ENCODE results near the gene ARGLU1.

ARGLU1 gene

GRCh38 chr13:106535552-106536243, 32.2 kb downstream of the ARGLU1 start, which contains the start of gene EFNB2:
TSS of gene EFNB2 (minus strand) at chr13:106535662. CDS start at chr13:106534964, 698 bp downstream.
- DNase-seq (ENCODE audit: extremely low read depth, low read depth): no peak
- TF ChIP-seq CTCF (IDR thresholded peaks at IDR 0.05; ENCODE audit: low read depth, low read length, missing control alignments): no peak
- H3K4me3 ChIP-seq (replicated peaks; ENCODE audit: low read depth, low read length): peak within 1 kb of the TSS; percentile 59

- no peak for TF ChIP-seq CTCF (IDR thresholded peaks at IDR 0.05; ENCODE audit: low read depth, low read length, missing control alignments)
- DNase-seq (ENCODE audit: extremely low read depth, low read depth): no peak
- peak overlapping the region; percentile 59 for H3K4me3 ChIP-seq (replicated peaks; ENCODE audit: low read depth, low read length)
These were observed 33.0 kb downstream of the ARGLU1 start for GRCh38 chr13:106534639-106535551.

- H3K4me3 ChIP-seq (replicated peaks; ENCODE audit: low read depth, low read length): peak overlapping the region; percentile 51
- DNase-seq (ENCODE audit: extremely low read depth, low read depth): no peak
- no peak for TF ChIP-seq CTCF (IDR thresholded peaks at IDR 0.05; ENCODE audit: low read depth, low read length, missing control alignments)
These were observed 33.8 kb downstream of the ARGLU1 start for GRCh38 chr13:106533943-106534638.

- TF ChIP-seq CTCF (IDR thresholded peaks at IDR 0.05; ENCODE audit: low read depth, low read length, missing control alignments): peak; percentile 25
- H3K4me3 ChIP-seq (replicated peaks; ENCODE audit: low read depth, low read length): peak overlapping the region; percentile 51
- no peak for DNase-seq (ENCODE audit: extremely low read depth, low read depth)
These were observed 34.6 kb downstream of the ARGLU1 start for GRCh38 chr13:106533101-106533942.

DNA sequence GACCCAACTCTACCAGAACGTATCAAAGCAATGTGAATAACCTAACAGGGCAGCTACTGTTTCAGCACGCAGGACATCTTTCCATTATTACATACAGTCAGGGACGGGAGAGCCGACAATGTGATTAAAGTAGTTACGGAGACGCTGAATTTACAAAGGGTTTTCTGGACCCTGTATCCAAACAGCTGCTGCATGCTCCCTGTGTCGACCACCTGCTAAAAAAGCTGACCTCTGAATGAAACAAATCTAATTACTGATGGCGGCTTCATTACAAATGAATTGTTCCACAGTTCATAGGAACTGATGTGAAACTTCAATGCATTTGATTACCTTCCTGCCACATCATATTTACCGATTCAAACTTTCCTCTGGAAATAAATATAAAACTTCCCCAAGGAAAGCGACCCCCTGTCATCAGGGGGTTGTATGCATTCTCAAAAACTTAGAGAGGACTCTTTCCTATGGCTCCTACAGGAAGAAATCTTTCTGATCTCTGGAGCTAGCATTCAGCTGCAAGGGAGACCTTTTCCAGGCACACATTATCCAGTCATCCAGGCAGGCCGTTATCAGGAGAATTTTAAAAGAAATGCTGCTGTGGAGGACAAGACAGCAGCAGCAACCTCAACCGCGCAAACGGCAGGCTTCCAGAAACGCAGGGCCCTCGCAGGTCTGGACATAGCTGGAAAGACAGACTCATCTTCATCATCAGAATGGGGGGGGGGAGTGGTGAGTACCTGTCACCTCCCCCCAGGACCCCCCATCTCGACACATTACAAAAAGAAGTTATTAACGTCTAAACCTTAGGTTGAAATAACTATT, 35.6 kb downstream of the ARGLU1 start:
- no peak for TF ChIP-seq CTCF (IDR thresholded peaks at IDR 0.05; ENCODE audit: low read depth, low read length, missing control alignments)
- no peak for DNase-seq (ENCODE audit: extremely low read depth, low read depth)
- peak overlapping the region; percentile 51 for H3K4me3 ChIP-seq (replicated peaks; ENCODE audit: low read depth, low read length)
